KOPT-K1 (cell line): Measurements from ENCODE around the gene LRRC27.
A peak's percentile ranks its signal among the peaks of the same experiment; 100 is the strongest.

Experiments used
- H3K27ac ChIP-seq: fragments of 200-600 bp; sonication (generic); 2 replicates; pipeline ENCODE4 v1.5.1; 2016; ENCODE audit warnings: antibody characterized with exemption, mild to moderate bottlenecking, low read depth, low read length; ENCODE audit not compliant: poor library complexity, severe bottlenecking
- H3K36me3 ChIP-seq: fragments of 200-600 bp; sonication (generic); 2 replicates; pipeline ENCODE4 v1.5.1; 2017; ENCODE audit warnings: antibody characterized with exemption, mild to moderate bottlenecking, low read length, moderate library complexity; ENCODE audit not compliant: insufficient read depth
- H3K9me3 ChIP-seq: fragments of 200-600 bp; sonication (generic); 2 replicates; pipeline ENCODE4 v1.5.1; 2017; ENCODE audit warnings: antibody characterized with exemption, low read length, mild to moderate bottlenecking; ENCODE audit not compliant: insufficient read depth, poor library complexity, severe bottlenecking

LRRC27 gene

GRCh38 chr10:132320654-132321469, 11.1 kb upstream of the LRRC27 start:
- Histone ChIP-seq H3K27ac (no peak overlapping the region), H3K9me3 (peaks cover 1% of the 10 kb centered on the region), H3K36me3 (peaks cover 17% of the 10 kb centered on the region)

- Histone ChIP-seq H3K9me3 (peaks cover 8% of the 10 kb centered on the region), H3K27ac (no peak overlapping the region), H3K36me3 (peaks cover 26% of the 10 kb centered on the region)
Observed at GRCh38 chr10:132321726-132322125, 10.3 kb upstream of the LRRC27 start.

GRCh38 chr10:132322586-132323048, 9.4 kb upstream of the LRRC27 start:
- peaks cover 35% of the 10 kb centered on the region for H3K36me3 ChIP-seq
- H3K9me3 ChIP-seq, result peaks cover 8% of the 10 kb centered on the region
- H3K27ac ChIP-seq, result no peak overlapping the region

- peaks cover 8% of the 10 kb centered on the region for H3K9me3 ChIP-seq
- peaks cover 50% of the 10 kb centered on the region for H3K36me3 ChIP-seq
- H3K27ac ChIP-seq, result no peak overlapping the region
Observed at GRCh38 chr10:132324186-132324585, 7.8 kb upstream of the LRRC27 start.

- peaks cover 50% of the 10 kb centered on the region for H3K36me3 ChIP-seq
- peaks cover 8% of the 10 kb centered on the region for H3K9me3 ChIP-seq
- H3K27ac ChIP-seq, result no peak overlapping the region
Observed at GRCh38 chr10:132326344-132326889, 5.6 kb upstream of the LRRC27 start.

GRCh38 chr10:132326925-132327324, 5.1 kb upstream of the LRRC27 start:
- Histone ChIP-seq H3K9me3 (peaks cover 8% of the 10 kb centered on the region), H3K27ac (no peak overlapping the region), H3K36me3 (peaks cover 50% of the 10 kb centered on the region)

GRCh38 chr10:132328106-132328505, 3.9 kb upstream of the LRRC27 start:
- H3K9me3 ChIP-seq, result peaks cover 8% of the 10 kb centered on the region
- H3K36me3 ChIP-seq, result peaks cover 50% of the 10 kb centered on the region
- H3K27ac ChIP-seq, result no peak overlapping the region

- Histone ChIP-seq H3K27ac (no peak overlapping the region), H3K9me3 (peaks cover 8% of the 10 kb centered on the region), H3K36me3 (peaks cover 43% of the 10 kb centered on the region)
Observed at GRCh38 chr10:132328738-132329137, 3.3 kb upstream of the LRRC27 start.

GRCh38 chr10:132329565-132330485, 2.2 kb upstream of the LRRC27 start:
- H3K36me3 ChIP-seq, result peaks cover 37% of the 10 kb centered on the region
- peak overlapping the region; percentile 94 for H3K27ac ChIP-seq
- peaks cover 8% of the 10 kb centered on the region for H3K9me3 ChIP-seq

GRCh38 chr10:132330486-132330833, 1.5 kb upstream of the LRRC27 start:
- peaks cover 8% of the 10 kb centered on the region for H3K9me3 ChIP-seq
- H3K36me3 ChIP-seq, result peaks cover 37% of the 10 kb centered on the region
- peak overlapping the region; percentile 94 for H3K27ac ChIP-seq

- Histone ChIP-seq H3K27ac (peak overlapping the region; percentile 59), H3K9me3 (no peaks in the 10 kb centered on the region), H3K36me3 (peaks cover 17% of the 10 kb centered on the region)
Observed at GRCh38 chr10:132332433-132332754, 401 bp downstream of the LRRC27 start.

- H3K27ac ChIP-seq, result no peak overlapping the region
- no peaks in the 10 kb centered on the region for H3K9me3 ChIP-seq
Observed at GRCh38 chr10:132333386-132333785, 1.4 kb downstream of the LRRC27 start.

GRCh38 chr10:132334631-132335188, 2.7 kb downstream of the LRRC27 start:
- Histone ChIP-seq H3K27ac (no peak overlapping the region), H3K36me3 (no peaks in the 10 kb centered on the region), H3K9me3 (no peaks in the 10 kb centered on the region)

More at GRCh38 chr10:132333386-132333785, 1.4 kb downstream of the LRRC27 start:
- peaks cover 8% of the 10 kb centered on the region for H3K36me3 ChIP-seq

- H3K36me3 ChIP-seq, result no peaks in the 10 kb centered on the region
- no peak overlapping the region for H3K27ac ChIP-seq
- H3K9me3 ChIP-seq, result no peaks in the 10 kb centered on the region
Observed at GRCh38 chr10:132335189-132336063, 3.4 kb downstream of the LRRC27 start.
